Measurements from ENCODE around the gene PRKN. TPM values are rescaled to one million over a fixed set of nuclear protein-coding genes. Genes with fewer than 3 reads are reported as not detected.

Gene PRKN
- total RNA-seq, 2 donors from 2014 or later, result 3.3 to 4.8 TPM

DNA sequence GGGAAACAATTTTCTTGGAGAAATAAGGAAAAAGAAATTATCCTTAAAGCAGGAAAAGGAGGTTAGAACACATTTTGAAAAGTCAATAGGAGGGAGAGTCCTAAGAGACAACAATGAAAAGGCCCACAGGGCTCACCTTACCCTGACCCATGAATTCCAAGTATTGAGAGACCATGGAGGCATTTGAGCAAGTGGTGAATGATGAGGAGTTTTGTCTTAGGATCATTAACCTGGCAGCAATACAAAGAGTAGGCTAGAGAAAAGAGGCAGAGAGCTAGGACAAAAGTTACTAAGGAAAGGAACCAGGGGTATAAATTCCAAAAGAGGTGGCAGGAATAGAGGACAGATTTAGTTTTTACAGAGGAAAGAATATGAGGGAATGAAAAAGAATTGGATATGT, 44.9 kb upstream of the PRKN start:
- no peak overlapping the region for H3K27ac ChIP-seq (ENCODE audit: low read depth, low read length)
- Mint-ChIP-seq H3K4me1 (no peaks in the 10 kb centered on the region), H3K9me3 (no peaks in the 10 kb centered on the region), H3K27ac (no peak overlapping the region), H3K27me3 (ENCODE audit: insufficient read depth) (no peaks in the 10 kb centered on the region), H3K36me3 (ENCODE audit: low read depth) (no peaks in the 10 kb centered on the region), H3K4me3 (no peak overlapping the region)
- TF ChIP-seq, protein P1, sequence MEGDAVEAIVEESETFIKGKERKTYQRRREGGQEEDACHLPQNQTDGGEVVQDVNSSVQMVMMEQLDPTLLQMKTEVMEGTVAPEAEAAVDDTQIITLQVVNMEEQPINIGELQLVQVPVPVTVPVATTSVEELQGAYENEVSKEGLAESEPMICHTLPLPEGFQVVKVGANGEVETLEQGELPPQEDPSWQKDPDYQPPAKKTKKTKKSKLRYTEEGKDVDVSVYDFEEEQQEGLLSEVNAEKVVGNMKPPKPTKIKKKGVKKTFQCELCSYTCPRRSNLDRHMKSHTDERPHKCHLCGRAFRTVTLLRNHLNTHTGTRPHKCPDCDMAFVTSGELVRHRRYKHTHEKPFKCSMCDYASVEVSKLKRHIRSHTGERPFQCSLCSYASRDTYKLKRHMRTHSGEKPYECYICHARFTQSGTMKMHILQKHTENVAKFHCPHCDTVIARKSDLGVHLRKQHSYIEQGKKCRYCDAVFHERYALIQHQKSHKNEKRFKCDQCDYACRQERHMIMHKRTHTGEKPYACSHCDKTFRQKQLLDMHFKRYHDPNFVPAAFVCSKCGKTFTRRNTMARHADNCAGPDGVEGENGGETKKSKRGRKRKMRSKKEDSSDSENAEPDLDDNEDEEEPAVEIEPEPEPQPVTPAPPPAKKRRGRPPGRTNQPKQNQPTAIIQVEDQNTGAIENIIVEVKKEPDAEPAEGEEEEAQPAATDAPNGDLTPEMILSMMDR (conservative IDR thresholded peaks at IDR 0.05), result no peak
- no peak overlapping the region for H3K4me3 ChIP-seq (ENCODE audit: low read length)
- H3K9ac ChIP-seq (ENCODE audit: extremely low read depth, low read length, poor library complexity, severe bottlenecking), result no peak overlapping the region
- no peak for DNase-seq
- no peaks in the 10 kb centered on the region for H3K27me3 ChIP-seq (ENCODE audit: control insufficient read depth, insufficient read depth, low read length, poor library complexity, severe bottlenecking)
- H3K36me3 ChIP-seq (ENCODE audit: control insufficient read depth, insufficient read depth, low read length), result no peaks in the 10 kb centered on the region
- no peaks in the 10 kb centered on the region for H3K4me1 ChIP-seq (ENCODE audit: control insufficient read depth, insufficient read depth, low read length)
- H3K9me3 ChIP-seq (ENCODE audit: control insufficient read depth, low read length), result no peaks in the 10 kb centered on the region

DNA sequence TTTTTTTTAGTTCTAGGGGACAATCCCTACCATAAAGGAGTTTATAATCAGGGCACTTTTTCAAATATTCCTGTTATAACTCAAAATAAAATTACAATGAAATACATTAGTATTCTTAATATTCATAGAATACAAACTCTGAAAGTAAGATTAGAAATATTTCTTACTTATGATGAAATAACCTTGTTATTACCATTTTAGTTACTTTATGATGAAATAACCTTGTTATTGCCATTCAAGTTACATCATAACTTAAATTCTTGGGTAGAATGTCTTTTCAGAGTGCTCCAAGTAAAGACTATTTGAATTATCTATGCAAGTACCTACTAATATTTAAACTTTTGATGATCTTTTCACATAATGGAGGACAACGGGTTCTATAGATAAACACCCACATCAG, 43.4 kb upstream of the PRKN start:
- WGBS, 2 experiments (ENCODE audit: insufficient coverage in 1 of 2, insufficient read length in 1 of 2), result 86% methylated on average over 1 of the region's 1 CpG; no CpG with 5 or more reads in 1 of the 2 experiments
- Mint-ChIP-seq H3K27ac (no peak overlapping the region), H3K4me1 (no peaks in the 10 kb centered on the region), H3K4me3 (no peak overlapping the region), H3K36me3 (ENCODE audit: low read depth) (no peaks in the 10 kb centered on the region), H3K9me3 (no peaks in the 10 kb centered on the region), H3K27me3 (ENCODE audit: insufficient read depth) (no peaks in the 10 kb centered on the region)
- H3K27ac ChIP-seq (ENCODE audit: low read depth, low read length), result no peak overlapping the region
- TF ChIP-seq, protein P1 (conservative IDR thresholded peaks at IDR 0.05), result no peak
- no peak overlapping the region for H3K4me3 ChIP-seq (ENCODE audit: low read length)
- no peak overlapping the region for H3K9ac ChIP-seq (ENCODE audit: extremely low read depth, low read length, poor library complexity, severe bottlenecking)
- no peak for DNase-seq
- no peaks in the 10 kb centered on the region for H3K36me3 ChIP-seq (ENCODE audit: control insufficient read depth, insufficient read depth, low read length)
- no peaks in the 10 kb centered on the region for H3K9me3 ChIP-seq (ENCODE audit: control insufficient read depth, low read length)
- no peaks in the 10 kb centered on the region for H3K4me1 ChIP-seq (ENCODE audit: control insufficient read depth, insufficient read depth, low read length)
- H3K27me3 ChIP-seq (ENCODE audit: control insufficient read depth, insufficient read depth, low read length, poor library complexity, severe bottlenecking), result no peaks in the 10 kb centered on the region

DNA sequence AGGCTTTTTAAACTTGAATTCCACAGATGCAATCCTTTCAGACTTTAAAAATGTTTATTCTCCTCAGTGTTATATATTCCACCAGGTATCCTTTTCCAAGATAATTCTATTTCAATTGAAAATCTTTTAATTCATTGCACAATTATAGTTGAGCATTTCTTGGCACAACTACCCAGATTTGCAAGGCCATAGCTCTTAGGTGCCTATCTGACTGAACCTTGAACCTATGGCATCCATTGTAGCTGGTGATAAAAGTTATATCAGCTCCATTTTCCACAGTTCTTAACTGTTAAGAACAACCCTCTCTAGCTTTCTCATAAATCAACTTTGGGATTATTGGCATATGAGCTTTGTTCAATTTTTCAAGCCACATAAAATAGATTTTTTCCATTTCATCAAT, 42.6 kb upstream of the PRKN start:
- no peak overlapping the region for H3K27ac Mint-ChIP-seq
- Histone ChIP-seq H3K27me3 (ENCODE audit: control insufficient read depth, insufficient read depth, low read length, poor library complexity, severe bottlenecking) (no peaks in the 10 kb centered on the region), H3K4me1 (ENCODE audit: control insufficient read depth, insufficient read depth, low read length) (no peaks in the 10 kb centered on the region), H3K9ac (ENCODE audit: extremely low read depth, low read length, poor library complexity, severe bottlenecking) (no peak overlapping the region), H3K9me3 (ENCODE audit: control insufficient read depth, low read length) (no peaks in the 10 kb centered on the region), H3K36me3 (ENCODE audit: control insufficient read depth, insufficient read depth, low read length) (no peaks in the 10 kb centered on the region), H3K4me3 (ENCODE audit: low read length) (no peak overlapping the region), H3K27ac (ENCODE audit: low read depth, low read length) (no peak overlapping the region)
- no peak for DNase-seq
- H3K27me3 Mint-ChIP-seq (ENCODE audit: insufficient read depth), result no peaks in the 10 kb centered on the region
- no peaks in the 10 kb centered on the region for H3K36me3 Mint-ChIP-seq (ENCODE audit: low read depth)
- no peaks in the 10 kb centered on the region for H3K4me1 Mint-ChIP-seq
- TF ChIP-seq, protein P1 (conservative IDR thresholded peaks at IDR 0.05), result no peak
- no peak overlapping the region for H3K4me3 Mint-ChIP-seq
- H3K9me3 Mint-ChIP-seq, result no peaks in the 10 kb centered on the region

All from endodermal cell (in vitro differentiated cells).